GM12891 (cell line): ENCODE measurements around the gene TMEM39A.

ENCODE experiments used
- DNase-seq: peaks from one replicate; pipeline ENCODE4 v3.0.0; 2011; ENCODE audit warnings: low spot score; ENCODE audit not compliant: insufficient read length
- FAIRE-seq: peaks from 2 replicates; lab custom pipeline; 2011; peaks lifted over from hg19 to GRCh38; lab: Jason Lieb, UNC
- PAX5 ChIP-seq: IDR thresholded peaks from 2 replicates; pipeline ENCODE4 v1.6.1; 2011; ENCODE audit warnings: low read length, moderate library complexity, mild to moderate bottlenecking; ENCODE audit not compliant: insufficient read depth, severe bottlenecking
- POLR2A ChIP-seq: IDR thresholded peaks from 2 replicates; pipeline ENCODE4 v1.6.1; 2011; ENCODE audit warnings: low read depth, low read length, control low read depth
- POLR2AphosphoS5 ChIP-seq: IDR thresholded peaks from 2 replicates; pipeline ENCODE4 v1.6.1; 2011; ENCODE audit warnings: low read depth, low read length, control low read depth
- POU2F2 ChIP-seq: IDR thresholded peaks from 2 replicates; pipeline ENCODE4 v1.6.1; 2011; ENCODE audit warnings: low read depth, mild to moderate bottlenecking, control low read depth, low read length, moderate library complexity
- SPI1 ChIP-seq: IDR thresholded peaks from 2 replicates; pipeline ENCODE4 v1.6.1; 2011; ENCODE audit warnings: low read depth, low read length, control low read depth
- TAF1 ChIP-seq: IDR thresholded peaks from 2 replicates; pipeline ENCODE4 v1.6.1; 2011; ENCODE audit warnings: low read depth, low read length, control low read depth

The TMEM39A gene

GRCh38 chr3:119498186-119499011 lies 35.0 kb upstream of the TMEM39A start, which contains the start of gene TIMMDC1:
TIMMDC1 (plus strand) TSS chr3:119498547; CDS start chr3:119498734, 187 bp downstream.
- FAIRE-seq (peak; percentile 96), DNase-seq (peak; percentile 85)
- TF ChIP-seq POLR2A: peak; percentile 95
- TF ChIP-seq POU2F2: peak; percentile 79
- TF ChIP-seq TAF1: peak; percentile 85
- peak; percentile 4 for TF ChIP-seq PAX5
- peak; percentile 95 for TF ChIP-seq POLR2AphosphoS5
- TF ChIP-seq SPI1: peak; percentile 36; the same call in 1 of the 2 replicates

- no peak for FAIRE-seq
- no peak for DNase-seq
- TF ChIP-seq POU2F2 (no peak), POLR2A (no peak)
Measured at GRCh38 chr3:119497820-119498185, 34.4 kb upstream of the TMEM39A start.

- DNase-seq: no peak
- FAIRE-seq: no peak
- TF ChIP-seq SPI1: no peak
- TF ChIP-seq POU2F2: no peak
- TF ChIP-seq PAX5: no peak
- TF ChIP-seq TAF1: no peak
- TF ChIP-seq POLR2A: no peak
- TF ChIP-seq POLR2AphosphoS5: no peak
Measured at GRCh38 chr3:119494597-119494996, 31.2 kb upstream of the TMEM39A start.

- no peak for FAIRE-seq
- no peak for DNase-seq
- TF ChIP-seq TAF1: no peak
- no peak for TF ChIP-seq SPI1
- TF ChIP-seq PAX5: no peak
- no peak for TF ChIP-seq POLR2A
- TF ChIP-seq POLR2AphosphoS5: no peak
- TF ChIP-seq POU2F2: no peak
Measured at GRCh38 chr3:119492810-119493209, 29.4 kb upstream of the TMEM39A start.

GRCh38 chr3:119492128-119492527 lies 28.7 kb upstream of the TMEM39A start:
- FAIRE-seq (no peak), DNase-seq (no peak)
- no peak for TF ChIP-seq POU2F2
- no peak for TF ChIP-seq PAX5

GRCh38 chr3:119490153-119490552 lies 26.7 kb upstream of the TMEM39A start:
- DNase-seq: no peak
- FAIRE-seq: no peak
- TF ChIP-seq TAF1: no peak
- no peak for TF ChIP-seq SPI1
- TF ChIP-seq POLR2AphosphoS5: no peak
- no peak for TF ChIP-seq POLR2A

- DNase-seq: no peak
- FAIRE-seq: no peak
- no peak for TF ChIP-seq POLR2A
- no peak for TF ChIP-seq TAF1
- TF ChIP-seq POLR2AphosphoS5: no peak
- no peak for TF ChIP-seq POU2F2
- TF ChIP-seq PAX5: no peak
- no peak for TF ChIP-seq SPI1
Measured at GRCh38 chr3:119485563-119485962, 22.1 kb upstream of the TMEM39A start.

- FAIRE-seq: no peak
- no peak for DNase-seq
- TF ChIP-seq POLR2AphosphoS5: no peak
- no peak for TF ChIP-seq TAF1
- TF ChIP-seq PAX5: no peak
- TF ChIP-seq POLR2A: no peak
- TF ChIP-seq SPI1: no peak
- no peak for TF ChIP-seq POU2F2
Measured at GRCh38 chr3:119483101-119483500, 19.7 kb upstream of the TMEM39A start.

- TF ChIP-seq SPI1 (no peak), PAX5 (no peak), POU2F2 (no peak), POLR2A (no peak)
- FAIRE-seq (no peak), DNase-seq (no peak)
Measured at GRCh38 chr3:119481079-119481478, 17.7 kb upstream of the TMEM39A start.

- no peak for DNase-seq
- peak; percentile 5 for FAIRE-seq
- TF ChIP-seq PAX5 (no peak), POLR2A (no peak), POU2F2 (no peak), POLR2AphosphoS5 (no peak), SPI1 (no peak), TAF1 (no peak)
Measured at GRCh38 chr3:119470866-119471265, 7.5 kb upstream of the TMEM39A start.

- peak; percentile 61 for FAIRE-seq
- no peak for TF ChIP-seq POLR2AphosphoS5
- TF ChIP-seq TAF1: no peak
- no peak for DNase-seq
Measured at GRCh38 chr3:119469418-119470189, 6.2 kb upstream of the TMEM39A start.
